ENCODE data around the gene TPRG1.

The TPRG1 gene

GRCh38 chr3:189171707-189172106 is at the start of gene TPRG1:
Gene TPRG1, plus strand, starts transcription at chr3:189171971. Its CDS starts 35,414 bp downstream, at chr3:189207385.
- no peak for DNase-seq (ENCODE audit: low spot score)

GRCh38 chr3:189122110-189122509 is 49.7 kb upstream of the TPRG1 start:
- DNase-seq (ENCODE audit: low spot score) = no peak

- DNase-seq (ENCODE audit: low spot score) = no peak
Measured at GRCh38 chr3:189122526-189123205, 49.1 kb upstream of the TPRG1 start.

- DNase-seq (ENCODE audit: low spot score) = no peak
Measured at GRCh38 chr3:189123595-189124387, 48.0 kb upstream of the TPRG1 start.

- no peak for DNase-seq (ENCODE audit: low spot score)
Measured at GRCh38 chr3:189132231-189132671, 39.5 kb upstream of the TPRG1 start.

GRCh38 chr3:189132839-189133238 is 38.9 kb upstream of the TPRG1 start:
- DNase-seq (ENCODE audit: low spot score) = no peak

GRCh38 chr3:189133768-189134167 is 38.0 kb upstream of the TPRG1 start:
- no peak for DNase-seq (ENCODE audit: low spot score)

- DNase-seq (ENCODE audit: low spot score) = no peak
Measured at GRCh38 chr3:189137416-189137815, 34.4 kb upstream of the TPRG1 start.

- no peak for DNase-seq (ENCODE audit: low spot score)
Measured at GRCh38 chr3:189138901-189139610, 32.7 kb upstream of the TPRG1 start.

- DNase-seq (ENCODE audit: low spot score) = no peak
Measured at GRCh38 chr3:189139611-189139940, 32.2 kb upstream of the TPRG1 start.

- no peak for DNase-seq (ENCODE audit: low spot score)
Measured at GRCh38 chr3:189142527-189142926, 29.2 kb upstream of the TPRG1 start.

GRCh38 chr3:189143321-189143720 is 28.4 kb upstream of the TPRG1 start:
- no peak for DNase-seq (ENCODE audit: low spot score)

GRCh38 chr3:189143771-189144170 is 28.0 kb upstream of the TPRG1 start:
- DNase-seq (ENCODE audit: low spot score) = no peak

- DNase-seq (ENCODE audit: low spot score) = no peak
Measured at GRCh38 chr3:189144645-189145044, 27.1 kb upstream of the TPRG1 start.

- DNase-seq (ENCODE audit: low spot score) = no peak
Measured at GRCh38 chr3:189146848-189147247, 24.9 kb upstream of the TPRG1 start.

- DNase-seq (ENCODE audit: low spot score) = peak; percentile 53
Measured at GRCh38 chr3:189148081-189148507, 23.7 kb upstream of the TPRG1 start.

GRCh38 chr3:189149203-189149602 is 22.6 kb upstream of the TPRG1 start:
- no peak for DNase-seq (ENCODE audit: low spot score)

- DNase-seq (ENCODE audit: low spot score) = no peak
Measured at GRCh38 chr3:189157232-189158007, 14.4 kb upstream of the TPRG1 start.

- no peak for DNase-seq (ENCODE audit: low spot score)
Measured at GRCh38 chr3:189158034-189158433, 13.7 kb upstream of the TPRG1 start.

- DNase-seq (ENCODE audit: low spot score) = no peak
Measured at GRCh38 chr3:189160519-189161309, 11.1 kb upstream of the TPRG1 start.

- no peak for DNase-seq (ENCODE audit: low spot score)
Measured at GRCh38 chr3:189165092-189165612, 6.6 kb upstream of the TPRG1 start.
